Parathyroid adenoma (tissue), 2 donors: ENCODE measurements around the gene SLC39A3.

ENCODE experiments used
- H2AFZ ChIP-seq: fragments of 300-600 bp; sonication (generic); one replicate; pipeline ENCODE4 v1.7.0; 2017; ENCODE audit warnings: antibody characterized with exemption, mild to moderate bottlenecking
- H3K27ac ChIP-seq: fragments of 300-600 bp; sonication (generic); one replicate; pipeline ENCODE4 v1.7.0; 2017
- H3K27me3 ChIP-seq: fragments of 300-600 bp; sonication (generic); one replicate; pipeline ENCODE4 v1.7.0; 2017; ENCODE audit warnings: low read length; ENCODE audit not compliant: control insufficient read depth, insufficient read depth
- H3K36me3 ChIP-seq: fragments of 300-600 bp; sonication (generic); one replicate; pipeline ENCODE4 v1.7.0; 2017; ENCODE audit warnings: low read length; ENCODE audit not compliant: control insufficient read depth, insufficient read depth
- H3K4me1 ChIP-seq: fragments of 300-600 bp; sonication (generic); one replicate; pipeline ENCODE4 v1.7.0; 2017; ENCODE audit warnings: control low read depth
- H3K4me2 ChIP-seq: fragments of 300-600 bp; sonication (generic); one replicate; pipeline ENCODE4 v1.7.0; 2017; ENCODE audit warnings: low read length
- H3K4me3 ChIP-seq: fragments of 300-600 bp; sonication (generic); one replicate; pipeline ENCODE4 v1.7.0; 2017; ENCODE audit warnings: low read depth, low read length
- H3K79me2 ChIP-seq: fragments of 300-600 bp; sonication (generic); one replicate; pipeline ENCODE4 v1.7.0; 2017; ENCODE audit warnings: control low read depth
- H3K9ac ChIP-seq: fragments of 300-600 bp; sonication (generic); one replicate; pipeline ENCODE4 v1.7.0; 2017; ENCODE audit warnings: mild to moderate bottlenecking
- H3K9me3 ChIP-seq: fragments of 300-600 bp; sonication (generic); one replicate; pipeline ENCODE4 v1.7.0; 2017; ENCODE audit warnings: low read length; ENCODE audit not compliant: control insufficient read depth
- TF ChIP-seq, protein P1 (sequence below): fragments of 300-600 bp; sonication (generic); IDR thresholded peaks from one replicate; pipeline ENCODE4 v1.7.0; 2017; ENCODE audit warnings: antibody characterized with exemption, mild to moderate bottlenecking
- donor health status: primary hyperparathyroidism.

Gene SLC39A3

GRCh38 chr19:2764945-2765344 lies 25.1 kb upstream of the SLC39A3 start:
- H2AFZ ChIP-seq: no peak overlapping the region
- TF ChIP-seq, protein P1, sequence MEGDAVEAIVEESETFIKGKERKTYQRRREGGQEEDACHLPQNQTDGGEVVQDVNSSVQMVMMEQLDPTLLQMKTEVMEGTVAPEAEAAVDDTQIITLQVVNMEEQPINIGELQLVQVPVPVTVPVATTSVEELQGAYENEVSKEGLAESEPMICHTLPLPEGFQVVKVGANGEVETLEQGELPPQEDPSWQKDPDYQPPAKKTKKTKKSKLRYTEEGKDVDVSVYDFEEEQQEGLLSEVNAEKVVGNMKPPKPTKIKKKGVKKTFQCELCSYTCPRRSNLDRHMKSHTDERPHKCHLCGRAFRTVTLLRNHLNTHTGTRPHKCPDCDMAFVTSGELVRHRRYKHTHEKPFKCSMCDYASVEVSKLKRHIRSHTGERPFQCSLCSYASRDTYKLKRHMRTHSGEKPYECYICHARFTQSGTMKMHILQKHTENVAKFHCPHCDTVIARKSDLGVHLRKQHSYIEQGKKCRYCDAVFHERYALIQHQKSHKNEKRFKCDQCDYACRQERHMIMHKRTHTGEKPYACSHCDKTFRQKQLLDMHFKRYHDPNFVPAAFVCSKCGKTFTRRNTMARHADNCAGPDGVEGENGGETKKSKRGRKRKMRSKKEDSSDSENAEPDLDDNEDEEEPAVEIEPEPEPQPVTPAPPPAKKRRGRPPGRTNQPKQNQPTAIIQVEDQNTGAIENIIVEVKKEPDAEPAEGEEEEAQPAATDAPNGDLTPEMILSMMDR: no peak
- no peak overlapping the region for H3K4me3 ChIP-seq
- no peaks in the 10 kb centered on the region for H3K4me1 ChIP-seq
- H3K9ac ChIP-seq: no peak overlapping the region
- no peaks in the 10 kb centered on the region for H3K27me3 ChIP-seq
- peaks cover 2% of the 10 kb centered on the region for H3K36me3 ChIP-seq
- no peak overlapping the region for H3K27ac ChIP-seq
- H3K4me2 ChIP-seq: no peak overlapping the region
- H3K79me2 ChIP-seq: peaks cover 27% of the 10 kb centered on the region
- H3K9me3 ChIP-seq: no peaks in the 10 kb centered on the region

DNA sequence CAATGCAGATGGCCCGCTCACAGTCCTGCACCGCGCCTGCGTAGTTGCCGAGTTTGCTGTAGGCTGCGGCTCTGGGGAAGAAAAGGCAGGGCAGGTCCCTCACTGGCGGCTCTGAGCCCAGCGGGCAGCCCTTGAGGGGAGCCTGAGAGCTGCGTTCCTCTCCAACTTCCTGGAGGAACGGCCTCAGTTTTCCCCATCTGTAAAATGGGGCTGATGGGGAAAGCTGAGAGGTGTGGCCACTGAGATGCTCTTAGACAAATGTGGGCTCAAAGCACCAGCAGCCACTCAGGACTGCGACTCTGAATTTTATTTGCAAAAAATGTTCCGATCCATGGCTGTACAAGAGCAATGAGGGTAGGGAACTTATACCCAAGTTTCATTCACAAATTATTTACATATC lies 23.9 kb upstream of the SLC39A3 start:
- TF ChIP-seq, protein P1: no peak
- Histone ChIP-seq H3K4me2 (no peak overlapping the region), H3K27ac (no peak overlapping the region), H2AFZ (no peak overlapping the region), H3K36me3 (peaks cover 2% of the 10 kb centered on the region), H3K9ac (no peak overlapping the region), H3K27me3 (no peaks in the 10 kb centered on the region), H3K9me3 (no peaks in the 10 kb centered on the region), H3K4me1 (no peaks in the 10 kb centered on the region), H3K4me3 (no peak overlapping the region), H3K79me2 (peaks cover 18% of the 10 kb centered on the region)

GRCh38 chr19:2762783-2763496 lies 23.1 kb upstream of the SLC39A3 start:
- peaks cover 15% of the 10 kb centered on the region for H3K79me2 ChIP-seq
- no peak overlapping the region for H2AFZ ChIP-seq
- H3K27ac ChIP-seq: no peak overlapping the region
- peaks cover 2% of the 10 kb centered on the region for H3K36me3 ChIP-seq
- H3K4me2 ChIP-seq: no peak overlapping the region
- H3K4me3 ChIP-seq: no peak overlapping the region
- H3K9me3 ChIP-seq: no peaks in the 10 kb centered on the region
- no peaks in the 10 kb centered on the region for H3K27me3 ChIP-seq
- no peak overlapping the region for H3K9ac ChIP-seq
- H3K4me1 ChIP-seq: no peaks in the 10 kb centered on the region
- TF ChIP-seq, protein P1: no peak

DNA sequence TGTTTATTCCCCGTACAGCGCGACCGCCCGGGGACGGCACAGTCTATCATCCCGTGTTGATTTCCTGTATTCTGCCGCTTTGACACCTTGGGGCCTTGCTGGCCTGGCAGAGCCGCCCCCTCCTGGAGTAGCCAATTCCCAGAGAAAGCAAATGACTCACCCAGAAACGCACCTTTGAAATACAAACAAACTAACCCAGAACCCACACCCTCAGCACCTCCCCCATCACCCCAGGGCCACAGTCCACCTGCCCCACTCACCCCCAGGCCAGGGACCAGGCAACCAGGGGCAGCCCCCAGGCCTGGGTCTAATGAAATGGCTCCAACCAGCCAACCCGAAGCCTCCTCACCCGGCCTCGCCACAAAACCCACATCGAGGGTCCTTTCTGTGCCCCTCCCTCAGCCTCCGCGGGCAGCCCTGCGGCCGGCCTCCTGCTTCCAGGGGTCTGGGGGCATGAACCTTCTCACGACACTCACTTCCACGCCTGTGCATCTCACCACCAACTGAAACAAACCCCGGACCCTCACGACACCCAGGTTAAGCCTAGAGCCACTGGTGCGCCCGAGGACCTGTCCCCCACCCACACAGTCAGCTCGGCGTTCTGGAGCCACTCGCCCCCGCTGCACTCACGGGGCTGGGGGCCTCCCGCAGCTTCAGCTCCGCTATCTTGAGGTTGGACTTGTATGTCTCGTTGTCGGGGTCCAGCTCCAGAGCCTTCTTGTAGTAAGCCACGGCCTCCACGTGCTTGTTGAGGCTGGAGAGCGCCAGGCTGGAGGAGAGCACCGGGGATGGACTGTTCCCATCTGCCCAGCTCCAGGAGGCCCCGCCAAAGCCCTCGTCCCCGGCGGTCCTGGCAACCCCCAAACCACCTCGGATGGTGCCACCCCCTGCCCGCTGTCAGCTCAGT lies 22.3 kb upstream of the SLC39A3 start:
- peaks cover 2% of the 10 kb centered on the region for H3K36me3 ChIP-seq
- no peaks in the 10 kb centered on the region for H3K27me3 ChIP-seq
- H3K4me2 ChIP-seq: no peak overlapping the region
- H2AFZ ChIP-seq: no peak overlapping the region
- no peak overlapping the region for H3K4me3 ChIP-seq
- TF ChIP-seq, protein P1: no peak
- no peak overlapping the region for H3K27ac ChIP-seq
- peaks cover 10% of the 10 kb centered on the region for H3K79me2 ChIP-seq
- H3K4me1 ChIP-seq: no peaks in the 10 kb centered on the region
- H3K9ac ChIP-seq: no peak overlapping the region
- H3K9me3 ChIP-seq: no peaks in the 10 kb centered on the region
